ENCODE measurements around the gene RNGTT.

DNA sequence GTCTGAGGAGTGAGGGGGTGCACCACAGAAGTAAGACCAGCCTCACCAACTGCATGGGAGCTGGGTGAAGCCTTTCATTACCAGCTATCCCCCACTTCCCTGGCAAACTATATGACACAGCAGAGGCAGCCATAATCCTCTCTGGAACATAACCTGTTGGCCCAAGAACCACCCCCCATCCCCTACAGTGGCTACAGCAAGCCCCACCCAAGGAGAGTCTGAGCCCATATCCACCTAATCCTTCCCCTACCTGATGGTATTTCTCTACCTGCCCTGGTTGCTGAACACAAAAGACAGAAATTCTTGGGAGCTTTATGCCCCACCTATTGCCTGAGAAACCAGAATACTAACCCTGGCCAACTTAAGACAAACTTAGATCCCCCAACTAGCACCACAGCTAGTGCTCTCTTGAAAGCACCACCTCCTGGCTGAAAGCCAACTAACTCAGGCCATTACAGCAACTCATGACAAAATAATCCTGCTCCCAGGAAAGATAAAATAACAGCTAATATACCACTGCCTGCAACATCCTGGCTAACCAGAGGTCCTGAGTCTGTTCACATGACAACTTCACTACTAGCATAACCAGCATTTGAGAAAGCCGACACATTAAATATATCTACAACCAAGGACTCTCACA lies 11.2 kb downstream of the RNGTT start:
- TF ChIP-seq, protein P1, sequence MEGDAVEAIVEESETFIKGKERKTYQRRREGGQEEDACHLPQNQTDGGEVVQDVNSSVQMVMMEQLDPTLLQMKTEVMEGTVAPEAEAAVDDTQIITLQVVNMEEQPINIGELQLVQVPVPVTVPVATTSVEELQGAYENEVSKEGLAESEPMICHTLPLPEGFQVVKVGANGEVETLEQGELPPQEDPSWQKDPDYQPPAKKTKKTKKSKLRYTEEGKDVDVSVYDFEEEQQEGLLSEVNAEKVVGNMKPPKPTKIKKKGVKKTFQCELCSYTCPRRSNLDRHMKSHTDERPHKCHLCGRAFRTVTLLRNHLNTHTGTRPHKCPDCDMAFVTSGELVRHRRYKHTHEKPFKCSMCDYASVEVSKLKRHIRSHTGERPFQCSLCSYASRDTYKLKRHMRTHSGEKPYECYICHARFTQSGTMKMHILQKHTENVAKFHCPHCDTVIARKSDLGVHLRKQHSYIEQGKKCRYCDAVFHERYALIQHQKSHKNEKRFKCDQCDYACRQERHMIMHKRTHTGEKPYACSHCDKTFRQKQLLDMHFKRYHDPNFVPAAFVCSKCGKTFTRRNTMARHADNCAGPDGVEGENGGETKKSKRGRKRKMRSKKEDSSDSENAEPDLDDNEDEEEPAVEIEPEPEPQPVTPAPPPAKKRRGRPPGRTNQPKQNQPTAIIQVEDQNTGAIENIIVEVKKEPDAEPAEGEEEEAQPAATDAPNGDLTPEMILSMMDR (IDR thresholded peaks at IDR 0.05), result no peak
- TF ChIP-seq POLR2A (IDR thresholded peaks at IDR 0.05) (no peak), EP300 (IDR thresholded peaks at IDR 0.05) (no peak)

All from upper lobe of left lung (tissue), 4 donors.